Measurements from ENCODE around the gene RTN4RL1. TPM values are rescaled to one million over a fixed set of nuclear protein-coding genes. Genes with fewer than 3 reads are reported as not detected.

The RTN4RL1 gene
- total and polyA plus RNA-seq, 9 donors: 0.30 to 4.1 (median 1.6) TPM; not detected in 1

DNA sequence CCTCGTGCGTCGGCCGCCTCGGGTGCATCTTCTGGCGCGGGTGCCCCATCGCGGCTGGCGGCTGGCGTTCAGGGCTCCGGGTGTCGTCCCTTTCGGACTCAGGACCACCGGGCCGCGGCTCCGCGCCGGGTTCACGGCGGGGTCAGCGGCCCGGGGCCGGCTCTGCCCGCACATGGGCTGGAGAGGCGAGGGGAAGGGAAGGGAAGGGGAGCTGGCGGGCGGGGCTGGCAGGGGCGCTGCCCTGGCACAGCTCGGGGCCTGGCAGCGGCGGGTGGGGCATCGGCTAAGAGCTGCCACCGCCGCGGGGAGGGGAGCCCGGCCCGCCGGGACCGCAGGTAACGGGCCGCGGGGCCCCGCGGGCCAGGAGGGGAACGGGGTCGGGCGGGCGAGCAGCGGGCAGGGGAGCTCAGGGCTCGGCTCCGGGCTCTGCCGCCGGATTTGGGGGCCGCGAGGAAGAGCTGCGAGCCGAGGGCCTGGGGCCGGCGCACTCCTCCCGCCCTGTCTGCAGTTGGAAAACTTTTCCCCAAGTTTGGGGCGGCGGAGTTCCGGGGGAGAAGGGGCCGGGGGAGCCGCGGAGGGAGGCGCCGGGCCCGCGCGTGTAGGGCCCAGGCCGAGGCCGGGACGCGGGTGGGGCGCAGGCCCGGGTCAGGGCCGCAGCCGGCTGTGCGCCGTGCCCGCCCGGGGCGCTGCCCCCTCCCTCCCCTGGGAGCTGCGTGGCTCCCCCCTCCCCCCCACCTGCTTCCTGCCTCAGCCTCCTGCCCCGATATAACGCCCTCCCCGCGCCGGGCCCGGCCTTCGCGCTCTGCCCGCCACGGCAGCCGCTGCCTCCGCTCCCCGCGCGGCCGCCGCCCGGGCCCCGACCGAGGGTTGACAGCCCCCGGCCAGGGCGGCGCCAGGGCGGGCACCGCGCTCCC is 30.4 kb upstream of the RTN4RL1 start:
- H3K36me3 ChIP-seq: no peaks in the 10 kb centered on the region
- intact Hi-C loops (cut with DNase I): loop anchor here (2.0 to 5.0 kb wide), 3 partner anchors 122 to 227 kb away; no protein-coding TSS in a partner anchor
- H3K4me3 ChIP-seq: peak overlapping the region; percentile 41
- 0 to 1% (median 1%) methylated on average over 49 to 113 of the region's 113 CpGs for WGBS, 3 donors
- no peaks in the 10 kb centered on the region for H3K9me3 ChIP-seq
- TF ChIP-seq, protein P1, sequence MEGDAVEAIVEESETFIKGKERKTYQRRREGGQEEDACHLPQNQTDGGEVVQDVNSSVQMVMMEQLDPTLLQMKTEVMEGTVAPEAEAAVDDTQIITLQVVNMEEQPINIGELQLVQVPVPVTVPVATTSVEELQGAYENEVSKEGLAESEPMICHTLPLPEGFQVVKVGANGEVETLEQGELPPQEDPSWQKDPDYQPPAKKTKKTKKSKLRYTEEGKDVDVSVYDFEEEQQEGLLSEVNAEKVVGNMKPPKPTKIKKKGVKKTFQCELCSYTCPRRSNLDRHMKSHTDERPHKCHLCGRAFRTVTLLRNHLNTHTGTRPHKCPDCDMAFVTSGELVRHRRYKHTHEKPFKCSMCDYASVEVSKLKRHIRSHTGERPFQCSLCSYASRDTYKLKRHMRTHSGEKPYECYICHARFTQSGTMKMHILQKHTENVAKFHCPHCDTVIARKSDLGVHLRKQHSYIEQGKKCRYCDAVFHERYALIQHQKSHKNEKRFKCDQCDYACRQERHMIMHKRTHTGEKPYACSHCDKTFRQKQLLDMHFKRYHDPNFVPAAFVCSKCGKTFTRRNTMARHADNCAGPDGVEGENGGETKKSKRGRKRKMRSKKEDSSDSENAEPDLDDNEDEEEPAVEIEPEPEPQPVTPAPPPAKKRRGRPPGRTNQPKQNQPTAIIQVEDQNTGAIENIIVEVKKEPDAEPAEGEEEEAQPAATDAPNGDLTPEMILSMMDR (IDR thresholded peaks at IDR 0.05): no peak
- no peak for TF ChIP-seq POLR2A (IDR thresholded peaks at IDR 0.05)
- no peak for TF ChIP-seq EP300 (IDR thresholded peaks at IDR 0.05)
- DNase-seq: peak; percentile 67 to 80 (median 70)
- H3K27me3 ChIP-seq: no peaks in the 10 kb centered on the region
- peak overlapping the region; percentile 89 to 98 for H3K27ac ChIP-seq
- peaks cover 8% of the 10 kb centered on the region for H3K4me1 ChIP-seq (ENCODE audit: insufficient read depth)

GRCh38 chr17:2054512-2055291 is 29.6 kb upstream of the RTN4RL1 start, which contains the start of gene HIC1:
Gene HIC1 (plus strand): TSS chr17:2055103. CDS start chr17:2056691, 1,588 bp downstream.
- intact Hi-C loops (cut with DNase I): loop anchor here in 3 of 4 donors (1.0 to 5.0 kb wide), 4 partner anchors 123 to 228 kb away; no protein-coding TSS in a partner anchor
- H3K4me1 ChIP-seq (ENCODE audit: insufficient read depth): peaks cover 8% of the 10 kb centered on the region
- WGBS, 3 donors: 0 to 2% (median 1%) methylated on average over 54 to 72 of the region's 72 CpGs
- H3K27ac ChIP-seq: peak within 1 kb of the TSS; percentile 89 to 98
- no peaks in the 10 kb centered on the region for H3K9me3 ChIP-seq
- H3K4me3 ChIP-seq: peak within 1 kb of the TSS; percentile 41
- TF ChIP-seq, protein P1 (IDR thresholded peaks at IDR 0.05): peak; percentile 98 to 99 (median 99)
- TF ChIP-seq POLR2A (IDR thresholded peaks at IDR 0.05) (peak; percentile 84), EP300 (IDR thresholded peaks at IDR 0.05) (no peak)
- peak; percentile 81 to 90 (median 87) for DNase-seq
- H3K36me3 ChIP-seq: no peaks in the 10 kb centered on the region
- H3K27me3 ChIP-seq: no peaks in the 10 kb centered on the region

DNA sequence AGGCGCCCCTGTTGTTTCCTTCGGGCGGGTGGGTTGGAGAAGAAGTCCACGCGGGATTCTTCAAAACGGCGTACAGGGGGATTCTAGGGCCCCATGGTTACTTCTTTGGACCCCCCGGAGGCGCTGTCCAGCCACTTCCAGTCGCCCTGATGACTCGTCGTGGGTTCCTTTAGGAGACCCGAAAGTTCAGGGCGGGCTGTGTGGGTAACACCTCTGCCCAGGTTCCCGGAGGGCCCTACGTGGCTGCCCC is 29.1 kb upstream of the RTN4RL1 start:
- intact Hi-C loops (cut with DNase I): loop anchor here in 2 of 4 donors (1.0 to 2.0 kb wide), 2 partner anchors 191 kb away; no protein-coding TSS in a partner anchor
- Histone ChIP-seq H3K9me3 (no peaks in the 10 kb centered on the region), H3K4me1 (ENCODE audit: insufficient read depth) (peaks cover 9% of the 10 kb centered on the region), H3K27ac (peak overlapping the region; percentile 89 to 98), H3K4me3 (peak overlapping the region; percentile 41), H3K27me3 (no peaks in the 10 kb centered on the region), H3K36me3 (no peaks in the 10 kb centered on the region)
- WGBS, 3 donors: 0 to 3% (median 1%) methylated on average over 10 to 16 of the region's 16 CpGs
- TF ChIP-seq, protein P1 (IDR thresholded peaks at IDR 0.05): no peak
- TF ChIP-seq POLR2A (IDR thresholded peaks at IDR 0.05) (no peak), EP300 (IDR thresholded peaks at IDR 0.05) (no peak)
- DNase-seq: peak in 2 of 5 donors; percentile 72 to 75
